ENCODE data around the gene IGSF21. TPM values are rescaled to one million over a fixed set of nuclear protein-coding genes. Genes with fewer than 3 reads are reported as not detected.

The IGSF21 gene
- polyA plus RNA-seq, 1 of the 3 experiments (the other 2 are of a cell fraction) = not detected

DNA sequence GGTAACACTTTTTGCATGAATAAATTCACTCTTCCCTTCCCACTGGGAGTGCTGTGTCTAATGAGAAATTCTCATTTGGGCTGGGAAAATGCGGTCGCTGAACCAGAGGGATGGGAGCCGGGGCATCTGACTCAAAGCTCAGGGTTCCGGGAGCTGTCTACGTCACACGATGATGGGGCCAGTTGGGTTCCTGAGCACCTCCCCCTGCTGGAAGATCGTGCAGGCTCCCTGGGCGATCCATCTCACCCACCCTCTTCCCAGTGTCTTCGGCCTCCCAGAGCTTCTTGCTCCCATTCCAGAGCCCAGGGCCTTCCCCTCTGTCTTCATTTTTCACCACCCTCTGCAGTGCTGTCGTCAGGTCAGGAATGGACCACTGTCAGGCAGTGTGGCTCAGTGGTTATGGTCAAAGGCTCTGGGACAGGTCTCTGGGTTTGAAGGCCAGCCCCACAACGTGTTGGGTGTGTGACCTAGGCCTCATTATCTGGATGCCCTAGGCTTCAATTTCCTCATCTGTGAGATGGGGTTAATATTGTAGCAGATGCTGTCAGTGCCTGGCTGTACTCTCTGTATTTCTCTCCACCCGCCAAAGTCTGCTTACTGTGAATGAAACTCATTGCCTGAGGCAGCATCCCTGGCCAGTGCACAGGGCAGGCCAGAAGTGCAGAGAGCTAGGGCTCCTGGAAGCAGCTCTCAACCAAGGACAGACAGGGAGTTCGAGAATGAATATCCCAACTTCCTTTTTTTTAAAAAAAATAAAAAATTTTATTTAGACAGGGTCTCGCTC is 31.8 kb downstream of the IGSF21 start:
- no peaks in the 10 kb centered on the region for H4K20me1 ChIP-seq (ENCODE audit: insufficient read depth)
- no peaks in the 10 kb centered on the region for H3K79me2 ChIP-seq (ENCODE audit: insufficient read depth)
- peak; percentile 55 for DNase-seq
- peak overlapping the region in 1 of 2 experiments; percentile 92; a peak in 2 of 4 replicates for H3K27ac ChIP-seq (ENCODE audit: low read depth in 2 of 2, low read length in 1 of 2)
- H2AFZ ChIP-seq (ENCODE audit: low read depth) = no peak overlapping the region
- ChIA-PET CTCF (interaction anchor here (0.8 to 3.5 kb wide), 12 partner anchors 10 to 745 kb away, joined by 3 to 19 read pairs (median 4); no protein-coding TSS in a partner anchor), POLR2A (interaction anchor here (0.7 to 1.7 kb wide), 5 partner anchors 10 to 205 kb away, joined by 3 to 6 read pairs (median 3); no protein-coding TSS in a partner anchor)
- no peaks in the 10 kb centered on the region for H3K27me3 ChIP-seq (ENCODE audit: insufficient read depth)
- peaks cover 0 to 70% of the 10 kb centered on the region in 2 experiments; a peak in 1 of 4 replicates for H3K4me1 ChIP-seq (ENCODE audit: control insufficient read depth in 1 of 2, insufficient read depth in 2 of 2, low read depth in 1 of 2, low read length in 1 of 2)
- H3K9me3 ChIP-seq = no peaks in the 10 kb centered on the region
- H3K4me2 ChIP-seq = no peak overlapping the region
- WGBS (ENCODE audit: low lambda C conversion rate) = 40% methylated on average over 14 of the region's 14 CpGs
- TF ChIP-seq CHD2 (IDR thresholded peaks at IDR 0.05; ENCODE audit: low read length, partially characterized antibody) (peak; percentile 25), GATA2 (CRISPR knock-in tag; IDR thresholded peaks at IDR 0.05) (peak; percentile 53; the same call in 1 of the 2 replicates), RAD21 (IDR thresholded peaks at IDR 0.05; ENCODE audit: low read length) (peak; percentile 24; the same call in 1 of the 2 replicates), EP300 (IDR thresholded peaks at IDR 0.05; ENCODE audit: borderline replicate concordance in 1 of 2, low read depth in 1 of 2, low read length in 1 of 2) (peak in 1 of 2 experiments; percentile 66; a peak in 2 of 4 replicates), TAF1 (IDR thresholded peaks at IDR 0.05; ENCODE audit: borderline replicate concordance, low read depth, low read length) (no peak), RCOR1 (IDR thresholded peaks at IDR 0.05; ENCODE audit: low read length) (peak; percentile 72), MXI1 (IDR thresholded peaks at IDR 0.05; ENCODE audit: low read depth, low read length) (peak; percentile 44; the same call in 1 of the 2 replicates), POLR2AphosphoS5 (IDR thresholded peaks at IDR 0.05; ENCODE audit: low read depth, low read length) (no peak), FOXJ3 (CRISPR knock-in tag; IDR thresholded peaks at IDR 0.05) (peak; percentile 52; the same call in 1 of the 2 replicates)
- H3K9me2 ChIP-seq = no peaks in the 10 kb centered on the region
- no peaks in the 10 kb centered on the region for H3F3A ChIP-seq (replicated peaks; ENCODE audit: insufficient read depth)
- H3K36me3 ChIP-seq (replicated peaks in 1 of 2; ENCODE audit: control insufficient read depth in 1 of 2, insufficient read depth in 2 of 2, low read length in 1 of 2) = no peaks in the 10 kb centered on the region
- H3K4me3 ChIP-seq (ENCODE audit: low read depth in 2 of 2, low read length in 1 of 2) = no peak overlapping the region
- no peak overlapping the region for H3K9ac ChIP-seq

GRCh38 chr1:18140411-18140810 is 32.8 kb downstream of the IGSF21 start:
- Histone ChIP-seq H4K20me1 (ENCODE audit: insufficient read depth) (no peaks in the 10 kb centered on the region), H3K4me2 (no peak overlapping the region), H3K4me3 (ENCODE audit: low read depth in 2 of 2, low read length in 1 of 2) (no peak overlapping the region), H3K36me3 (replicated peaks in 1 of 2; ENCODE audit: control insufficient read depth in 1 of 2, insufficient read depth in 2 of 2, low read length in 1 of 2) (no peaks in the 10 kb centered on the region), H3K27me3 (ENCODE audit: insufficient read depth) (no peaks in the 10 kb centered on the region), H3F3A (replicated peaks; ENCODE audit: insufficient read depth) (no peaks in the 10 kb centered on the region), H3K9me3 (no peaks in the 10 kb centered on the region), H3K9ac (no peak overlapping the region), H2AFZ (ENCODE audit: low read depth) (no peak overlapping the region), H3K79me2 (ENCODE audit: insufficient read depth) (no peaks in the 10 kb centered on the region), H3K9me2 (no peaks in the 10 kb centered on the region), H3K27ac (ENCODE audit: low read depth in 2 of 2, low read length in 1 of 2) (no peak overlapping the region), H3K4me1 (ENCODE audit: control insufficient read depth in 1 of 2, insufficient read depth in 2 of 2, low read depth in 1 of 2, low read length in 1 of 2) (peaks cover 0 to 64% of the 10 kb centered on the region in 2 experiments; a peak in 1 of 4 replicates)
- ChIA-PET POLR2A (no interaction called here), CTCF (interaction anchor here (0.6 to 3.5 kb wide), 13 partner anchors 9 to 435 kb away, joined by 3 to 19 read pairs (median 4); no protein-coding TSS in a partner anchor)
- TF ChIP-seq, protein P1, sequence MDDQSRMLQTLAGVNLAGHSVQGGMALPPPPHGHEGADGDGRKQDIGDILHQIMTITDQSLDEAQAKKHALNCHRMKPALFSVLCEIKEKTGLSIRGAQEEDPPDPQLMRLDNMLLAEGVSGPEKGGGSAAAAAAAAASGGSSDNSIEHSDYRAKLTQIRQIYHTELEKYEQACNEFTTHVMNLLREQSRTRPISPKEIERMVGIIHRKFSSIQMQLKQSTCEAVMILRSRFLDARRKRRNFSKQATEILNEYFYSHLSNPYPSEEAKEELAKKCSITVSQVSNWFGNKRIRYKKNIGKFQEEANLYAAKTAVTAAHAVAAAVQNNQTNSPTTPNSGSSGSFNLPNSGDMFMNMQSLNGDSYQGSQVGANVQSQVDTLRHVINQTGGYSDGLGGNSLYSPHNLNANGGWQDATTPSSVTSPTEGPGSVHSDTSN (IDR thresholded peaks at IDR 0.05) = no peak
- TF ChIP-seq TEAD4 (IDR thresholded peaks at IDR 0.05; ENCODE audit: borderline replicate concordance, insufficient read depth) = no peak
- no peak for TF ChIP-seq RCOR1 (IDR thresholded peaks at IDR 0.05; ENCODE audit: low read length)
- TF ChIP-seq CHD2 (IDR thresholded peaks at IDR 0.05; ENCODE audit: low read length, partially characterized antibody) = no peak
- TF ChIP-seq IRF3 (IDR thresholded peaks at IDR 0.05; ENCODE audit: low read depth, low read length) = no peak
- TF ChIP-seq MXI1 (IDR thresholded peaks at IDR 0.05; ENCODE audit: low read depth, low read length) = no peak
- TF ChIP-seq GABPA (IDR thresholded peaks at IDR 0.05; ENCODE audit: low read depth) = no peak
- TF ChIP-seq POLR2AphosphoS5 (IDR thresholded peaks at IDR 0.05; ENCODE audit: low read depth, low read length) = no peak
- TF ChIP-seq, protein P2, sequence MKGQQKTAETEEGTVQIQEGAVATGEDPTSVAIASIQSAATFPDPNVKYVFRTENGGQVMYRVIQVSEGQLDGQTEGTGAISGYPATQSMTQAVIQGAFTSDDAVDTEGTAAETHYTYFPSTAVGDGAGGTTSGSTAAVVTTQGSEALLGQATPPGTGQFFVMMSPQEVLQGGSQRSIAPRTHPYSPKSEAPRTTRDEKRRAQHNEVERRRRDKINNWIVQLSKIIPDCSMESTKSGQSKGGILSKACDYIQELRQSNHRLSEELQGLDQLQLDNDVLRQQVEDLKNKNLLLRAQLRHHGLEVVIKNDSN (IDR thresholded peaks at IDR 0.05; ENCODE audit: borderline replicate concordance, low read depth) = no peak
- no peak for TF ChIP-seq SIN3A (IDR thresholded peaks at IDR 0.05; ENCODE audit: borderline replicate concordance, low read depth, low read length)
- no peak for TF ChIP-seq EZH2phosphoT487 (IDR thresholded peaks at IDR 0.05; ENCODE audit: borderline replicate concordance, low read depth)
- no peak for TF ChIP-seq ELF1 (IDR thresholded peaks at IDR 0.05)
- 30% methylated on average over 6 of the region's 8 CpGs for WGBS (ENCODE audit: low lambda C conversion rate)
- no peak for DNase-seq
